Gastrocnemius medialis (tissue), 4 donors: ENCODE measurements around the gene FARP1. TPM values are rescaled to one million over a fixed set of nuclear protein-coding genes. Genes with fewer than 3 reads are reported as not detected.

Experiments used
- ATAC-seq, 2 donors: fragments of 150-250 bp; one replicate each; pipeline ENCODE4 v1.9.1; 2016
- DNase-seq, 2 donors: peaks; one replicate each; pipeline ENCODE4 v3.0.0-alpha.2; 2019
- H3K27ac ChIP-seq, 4 donors: fragments of 200-600 bp; sonication (generic); 1 replicate in 1 of 4; 2 replicates in 3 of 4; pipeline ENCODE4 v1.5.1; 2016 to 2018; ENCODE audit warnings: mild to moderate bottlenecking in 2 of 4, moderate library complexity in 1 of 4
- H3K27me3 ChIP-seq, 3 donors: fragments of 200-600 bp; sonication (generic) in 2 of 3; 1 replicate in 1 of 3; 2 replicates in 2 of 3; pipeline versions ENCODE4 v1.5.1 to v1.6.0; 2016 to 2019; ENCODE audit warnings: mild to moderate bottlenecking in 1 of 3, moderate library complexity in 1 of 3
- H3K36me3 ChIP-seq, 2 donors: fragments of 200-600 bp; sonication (generic) in 1 of 2; one replicate each; pipeline ENCODE4 v1.5.1; 2017 to 2018
- H3K4me1 ChIP-seq, 2 donors: fragments of 200-600 bp; sonication (generic) in 1 of 2; one replicate each; pipeline ENCODE4 v1.5.1; 2016 to 2017; ENCODE audit warnings: mild to moderate bottlenecking in 2 of 2
- H3K4me3 ChIP-seq, 4 donors: fragments of 200-600 bp; sonication (generic) in 3 of 4; 1 replicate in 1 of 4; 2 replicates in 3 of 4; pipeline ENCODE4 v1.5.1; 2016 to 2019; ENCODE audit warnings: mild to moderate bottlenecking in 2 of 4
- H3K9me3 ChIP-seq, 3 donors: fragments of 200-600 bp; sonication (generic) in 2 of 3; 1 replicate in 1 of 3; 2 replicates in 2 of 3; pipeline ENCODE4 v1.5.1; 2016 to 2019
- CTCF ChIP-seq, 5 experiments: fragments of 450-650 bp in 3 of 5; fragments of 200-600 bp in 2 of 5; sonication (generic) in 2 of 5; IDR thresholded peaks in 4 of 5; conservative IDR thresholded peaks in 1 of 5; 1 replicate in 4 of 5; 2 replicates in 1 of 5; pipeline ENCODE4 v1.5.1; 2016 to 2019; ENCODE audit warnings: antibody characterized with exemption in 5 of 5, mild to moderate bottlenecking in 3 of 5, moderate library complexity in 3 of 5
- POLR2A ChIP-seq, 2 donors: fragments of 450-650 bp; IDR thresholded peaks; one replicate each; pipeline ENCODE4 v1.6.1; 2017; ENCODE audit warnings: antibody characterized with exemption in 2 of 2, mild to moderate bottlenecking in 2 of 2, moderate library complexity in 2 of 2
- in situ Hi-C, 4 donors: fragments of 200-750 bp; cut with MboI; loops; one replicate each; pipeline versions ENCODE4 v1.15.0 to v1.8.0; 2017; ENCODE audit warnings: low sequenced_read_pairs in 4 of 4
- intact Hi-C: fragments of 100-400 bp; cut with DNase I; formaldehyde crosslinking; loops from one replicate; pipeline ENCODE4 v1.15.1; 2023; ENCODE audit warnings: low total_unique reads
- total RNA-seq, 4 donors: library from RNA; depleted of rRNA; stranded (reverse); fragments of >200 nt; gene quantifications; one replicate each; pipeline versions ENCODE4 v1.1.0 to v1.2.3, GENCODE V29; 2016

Gene FARP1
- total RNA-seq, 4 donors from 2014 or later = 3.5 to 9.8 (median 4.9) TPM

- Histone ChIP-seq H3K9me3 (no peaks in the 10 kb centered on the region), H3K27ac (no peak overlapping the region), H3K4me1 (no peaks in the 10 kb centered on the region), H3K36me3 (no peaks in the 10 kb centered on the region), H3K4me3 (no peak overlapping the region), H3K27me3 (no peaks in the 10 kb centered on the region)
- TF ChIP-seq CTCF (IDR thresholded peaks at IDR 0.05 in 4 of 5, conservative IDR thresholded peaks at IDR 0.05 in 1 of 5) (no peak), POLR2A (IDR thresholded peaks at IDR 0.05) (no peak)
- in situ Hi-C loops = loop anchor here in 1 of 4 donors (25.0 kb wide), 1 partner anchor 544 kb away; no protein-coding TSS in a partner anchor
- DNase-seq (no peak), ATAC-seq (no peak)
- intact Hi-C loops = loop anchor here (10.0 kb wide), 1 partner anchor 272 kb away; no protein-coding TSS in a partner anchor
These were observed 263.5 kb downstream of the FARP1 start for GRCh38 chr13:98406427-98406826.

DNA sequence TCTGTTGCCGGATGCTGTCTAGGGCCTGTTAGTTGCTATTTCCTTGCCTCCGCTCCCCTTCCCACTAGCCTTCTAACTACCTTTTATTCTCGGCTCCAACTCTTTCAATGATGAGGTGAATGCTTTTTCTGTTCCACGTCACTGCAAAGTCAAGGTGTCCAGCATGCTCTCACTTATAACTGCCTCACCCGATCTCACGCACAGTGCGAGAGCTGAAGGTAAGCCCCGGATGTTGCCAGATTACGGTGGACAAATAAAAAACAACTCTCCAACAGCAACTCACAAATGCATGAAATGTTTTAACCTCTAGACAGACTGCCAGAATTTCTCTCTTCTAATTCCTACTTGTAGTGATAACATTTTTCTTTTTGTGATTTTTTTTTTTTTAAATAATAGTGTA is 264.1 kb downstream of the FARP1 start:
- Histone ChIP-seq H3K9me3 (no peaks in the 10 kb centered on the region), H3K4me3 (no peak overlapping the region), H3K4me1 (no peaks in the 10 kb centered on the region), H3K27me3 (no peaks in the 10 kb centered on the region), H3K27ac (no peak overlapping the region), H3K36me3 (no peaks in the 10 kb centered on the region)
- intact Hi-C loops = loop anchor here (10.0 kb wide), 1 partner anchor 272 kb away; no protein-coding TSS in a partner anchor
- TF ChIP-seq CTCF (IDR thresholded peaks at IDR 0.05 in 4 of 5, conservative IDR thresholded peaks at IDR 0.05 in 1 of 5) = no peak
- no peak for TF ChIP-seq POLR2A (IDR thresholded peaks at IDR 0.05)
- DNase-seq (no peak), ATAC-seq (no peak)
- in situ Hi-C loops = loop anchor here in 1 of 4 donors (25.0 kb wide), 1 partner anchor 545 kb away; no protein-coding TSS in a partner anchor

- Histone ChIP-seq H3K36me3 (no peaks in the 10 kb centered on the region), H3K27me3 (no peaks in the 10 kb centered on the region), H3K4me1 (no peaks in the 10 kb centered on the region), H3K4me3 (no peak overlapping the region), H3K27ac (no peak overlapping the region), H3K9me3 (no peaks in the 10 kb centered on the region)
- in situ Hi-C loops = loop anchor here in 1 of 4 donors (25.0 kb wide), 1 partner anchor 545 kb away; no protein-coding TSS in a partner anchor
- intact Hi-C loops = loop anchor here (10.0 kb wide), 1 partner anchor 273 kb away; no protein-coding TSS in a partner anchor
- DNase-seq = no peak
- ATAC-seq = no peak
- no peak for TF ChIP-seq CTCF (IDR thresholded peaks at IDR 0.05 in 4 of 5, conservative IDR thresholded peaks at IDR 0.05 in 1 of 5)
- TF ChIP-seq POLR2A (IDR thresholded peaks at IDR 0.05) = no peak
These were observed 264.7 kb downstream of the FARP1 start for GRCh38 chr13:98407575-98407974.

DNA sequence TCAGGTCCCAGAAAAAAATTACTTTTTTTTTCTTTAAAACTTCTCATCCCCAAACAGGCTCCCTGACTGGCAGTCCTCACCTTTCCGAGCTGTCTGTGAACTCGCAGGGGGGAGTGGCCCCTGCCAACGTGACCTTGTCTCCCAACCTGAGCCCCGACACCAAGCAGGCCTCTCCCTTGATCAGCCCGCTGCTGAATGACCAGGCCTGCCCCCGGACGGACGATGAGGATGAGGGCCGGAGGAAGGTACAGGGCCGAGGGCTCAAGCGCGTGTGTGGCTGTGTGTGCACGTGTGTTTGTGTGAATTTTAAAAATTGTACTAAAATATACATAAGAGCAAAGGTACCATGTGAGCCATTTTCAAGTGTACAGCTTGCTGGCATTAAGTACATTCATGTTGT is 266.4 kb downstream of the FARP1 start:
- Histone ChIP-seq H3K36me3 (no peaks in the 10 kb centered on the region), H3K4me1 (no peaks in the 10 kb centered on the region), H3K4me3 (no peak overlapping the region), H3K27ac (no peak overlapping the region), H3K9me3 (no peaks in the 10 kb centered on the region), H3K27me3 (no peaks in the 10 kb centered on the region)
- DNase-seq = no peak
- in situ Hi-C loops = loop anchor here in 1 of 4 donors (25.0 kb wide), 1 partner anchor 547 kb away; no protein-coding TSS in a partner anchor
- TF ChIP-seq CTCF (IDR thresholded peaks at IDR 0.05 in 4 of 5, conservative IDR thresholded peaks at IDR 0.05 in 1 of 5) (no peak), POLR2A (IDR thresholded peaks at IDR 0.05) (no peak)
- intact Hi-C loops = loop anchor here (10.0 kb wide), 1 partner anchor 274 kb away; no protein-coding TSS in a partner anchor
- no peak for ATAC-seq
